HEK293T (cell line): ENCODE data around the gene COLEC12.

Experiments used
- ARNT ChIP-seq: fragments of 450-650 bp; IDR thresholded peaks from 2 replicates; pipeline ENCODE4 v1.6.1; 2017; ENCODE audit warnings: mild to moderate bottlenecking
- FOXA1 ChIP-seq: fragments of 450-650 bp; IDR thresholded peaks from 2 replicates; pipeline ENCODE4 v1.6.1; 2016; ENCODE audit warnings: mild to moderate bottlenecking
- FOXK2 ChIP-seq: fragments of 450-650 bp; IDR thresholded peaks from 2 replicates; pipeline ENCODE4 v1.6.1; 2016; ENCODE audit warnings: mild to moderate bottlenecking
- FOXM1 ChIP-seq: fragments of 450-650 bp; IDR thresholded peaks from 2 replicates; pipeline ENCODE4 v1.6.1; 2017; ENCODE audit warnings: mild to moderate bottlenecking, borderline replicate concordance
- HDGF ChIP-seq: fragments of 450-650 bp; IDR thresholded peaks from 2 replicates; pipeline ENCODE4 v1.6.1; 2017; ENCODE audit warnings: antibody characterized with exemption, borderline replicate concordance
- SP1 ChIP-seq: fragments of 450-650 bp; IDR thresholded peaks from 2 replicates; pipeline ENCODE4 v1.6.1; 2017
- SUZ12 ChIP-seq: fragments of 450-650 bp; IDR thresholded peaks from 2 replicates; pipeline ENCODE4 v1.6.1; 2016; ENCODE audit warnings: mild to moderate bottlenecking
- TARDBP ChIP-seq: fragments of 450-650 bp; IDR thresholded peaks from 2 replicates; pipeline ENCODE4 v1.6.1; 2016
- ZNF384 ChIP-seq: fragments of 450-650 bp; IDR thresholded peaks from 2 replicates; pipeline ENCODE4 v1.6.1; 2016

GRCh38 chr18:267380-267687, 233.2 kb downstream of the COLEC12 start:
- TF ChIP-seq TARDBP (no peak), FOXK2 (no peak), ARNT (no peak), SUZ12 (no peak), HDGF (no peak), ZNF384 (no peak), SP1 (no peak), FOXA1 (no peak), FOXM1 (no peak)
